ENCODE results near the gene DOK5. TPM values are rescaled to one million over a fixed set of nuclear protein-coding genes. Genes with fewer than 3 reads are reported as not detected.

Gene DOK5
- total and polyA plus RNA-seq, 10 of the 15 experiments (the other 5 are each of a cell fraction or from before 2014, with no cell fraction given) = 0.03 TPM; not detected in 9

DNA sequence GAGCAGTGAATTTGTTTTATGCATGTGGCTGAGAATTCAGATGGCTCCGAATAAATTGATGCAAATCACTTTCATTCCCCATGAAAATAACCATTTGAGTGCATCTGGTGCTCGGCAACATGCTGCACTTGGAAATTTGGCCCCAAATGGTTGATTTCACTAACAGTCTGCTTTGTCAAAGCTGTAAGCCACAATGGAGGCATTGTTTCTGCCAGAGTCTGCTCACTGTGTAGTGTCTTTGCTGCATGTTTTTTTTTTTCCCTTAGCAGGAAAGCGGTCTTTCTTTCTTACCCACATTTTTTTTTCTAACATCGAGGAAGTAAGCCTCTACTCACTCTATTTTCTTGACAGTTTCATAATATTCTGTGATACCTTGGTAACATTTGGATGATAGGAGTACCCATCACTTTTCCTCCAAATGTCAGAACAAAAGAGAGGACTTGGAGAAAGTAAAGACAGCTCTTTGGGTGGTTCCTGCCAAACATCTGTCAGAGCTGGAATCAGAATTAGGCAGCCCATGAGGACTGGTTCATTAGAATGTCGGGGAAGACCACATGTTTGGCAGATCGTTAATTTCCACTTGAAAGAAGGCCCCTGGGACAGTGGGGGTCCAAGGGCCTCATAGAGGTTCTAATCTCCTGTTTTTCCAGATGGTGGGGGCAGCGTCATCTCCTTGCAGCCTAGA lies 149.5 kb downstream of the DOK5 start (continued):
- TF ChIP-seq SMC3 (IDR thresholded peaks at IDR 0.05; ENCODE audit: borderline replicate concordance, low read length) = no peak
- TF ChIP-seq EED (IDR thresholded peaks at IDR 0.05; ENCODE audit: low read depth) = no peak
- TF ChIP-seq NR2C2 (IDR thresholded peaks at IDR 0.05; ENCODE audit: borderline replicate concordance, control insufficient read depth, insufficient read length, low read depth) = no peak
- TF ChIP-seq KAT2A (conservative IDR thresholded peaks at IDR 0.05; ENCODE audit: control insufficient read depth, low read depth, low read length) = no peak
- no peak for TF ChIP-seq IKZF1 (conservative IDR thresholded peaks at IDR 0.05)
- no peak for TF ChIP-seq SIN3A (IDR thresholded peaks at IDR 0.05; ENCODE audit: low read depth, low read length)
- no peak for TF ChIP-seq DPF2 (IDR thresholded peaks at IDR 0.05)
- TF ChIP-seq, protein P1, sequence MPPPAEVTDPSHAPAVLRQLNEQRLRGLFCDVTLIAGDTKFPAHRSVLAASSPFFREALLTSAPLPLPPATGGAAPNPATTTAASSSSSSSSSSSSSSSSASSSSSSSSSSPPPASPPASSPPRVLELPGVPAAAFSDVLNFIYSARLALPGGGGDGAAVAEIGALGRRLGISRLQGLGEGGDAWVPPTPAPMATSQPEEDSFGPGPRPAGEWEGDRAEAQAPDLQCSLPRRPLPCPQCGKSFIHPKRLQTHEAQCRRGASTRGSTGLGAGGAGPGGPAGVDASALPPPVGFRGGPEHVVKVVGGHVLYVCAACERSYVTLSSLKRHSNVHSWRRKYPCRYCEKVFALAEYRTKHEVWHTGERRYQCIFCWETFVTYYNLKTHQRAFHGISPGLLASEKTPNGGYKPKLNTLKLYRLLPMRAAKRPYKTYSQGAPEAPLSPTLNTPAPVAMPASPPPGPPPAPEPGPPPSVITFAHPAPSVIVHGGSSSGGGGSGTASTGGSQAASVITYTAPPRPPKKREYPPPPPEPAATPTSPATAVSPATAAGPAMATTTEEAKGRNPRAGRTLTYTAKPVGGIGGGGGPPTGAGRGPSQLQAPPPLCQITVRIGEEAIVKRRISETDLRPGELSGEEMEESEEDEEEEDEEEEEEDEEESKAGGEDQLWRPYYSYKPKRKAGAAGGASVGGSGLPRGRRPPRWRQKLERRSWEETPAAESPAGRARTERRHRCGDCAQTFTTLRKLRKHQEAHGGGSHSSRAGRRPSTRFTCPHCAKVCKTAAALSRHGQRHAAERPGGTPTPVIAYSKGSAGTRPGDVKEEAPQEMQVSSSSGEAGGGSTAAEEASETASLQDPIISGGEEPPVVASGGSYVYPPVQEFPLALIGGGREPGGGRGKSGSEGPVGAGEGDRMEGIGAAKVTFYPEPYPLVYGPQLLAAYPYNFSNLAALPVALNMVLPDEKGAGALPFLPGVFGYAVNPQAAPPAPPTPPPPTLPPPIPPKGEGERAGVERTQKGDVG (CRISPR knock-in tag; IDR thresholded peaks at IDR 0.05) = no peak
- TF ChIP-seq CBX5 (IDR thresholded peaks at IDR 0.05; ENCODE audit: low read depth) = no peak
- no peak for TF ChIP-seq MYC (IDR thresholded peaks at IDR 0.05; ENCODE audit: insufficient read depth, insufficient read length, insufficient replicate concordance, low read length, severe bottlenecking)
- no peak for TF ChIP-seq SMARCA5 (IDR thresholded peaks at IDR 0.05)
